OCI-LY7 (cell line): ENCODE data around the gene NHS. TPM values are rescaled to one million over a fixed set of nuclear protein-coding genes. Genes with fewer than 3 reads are reported as not detected.
"Not testable (repeated sequence)": the region's sequence is repeated elsewhere in the genome, so short reads cannot be mapped to it uniquely, and the experiment has no call there.

Source experiments
- BruUV-seq: library from RNA; stranded (reverse); fragments of 400-500 nt; replicated peaks from 2 replicates; lab custom pipeline; 2021; lab: Mats Ljungman, UMichigan
- CTCF ChIA-PET: fragments of 300-600 bp; sonication (Branson Sonifier 250); formaldehyde crosslinking; loops from one replicate; lab custom pipeline; 2022; ENCODE audit warnings: antibody characterized with exemption; ENCODE audit not compliant: unreplicated experiment; lab: Charles Lee
- POLR2A ChIA-PET: fragments of 300-600 bp; sonication (Branson Sonifier 250); formaldehyde crosslinking; loops from one replicate; lab custom pipeline; 2022; ENCODE audit warnings: antibody characterized with exemption; lab: Charles Lee
- DNase-seq: peaks from one replicate; pipeline ENCODE4 v3.0.0-alpha.2; 2015; ENCODE audit warnings: low spot score
- H2AFZ ChIP-seq: fragments of 200-600 bp; sonication (generic), shearing (Covaris generic); 2 replicates; pipeline ENCODE4 v1.6.1; 2014; ENCODE audit warnings: mild to moderate bottlenecking, antibody characterized with exemption, low read length, moderate library complexity
- H3K27ac ChIP-seq: fragments of 200-600 bp; sonication (generic); 2 replicates; pipeline ENCODE4 v1.5.1; 2014; ENCODE audit warnings: mixed run types, low read depth, mild to moderate bottlenecking, moderate library complexity, low read length, inconsistent platforms; ENCODE audit not compliant: poor library complexity, severe bottlenecking
- H3K36me3 ChIP-seq: fragments of 200-600 bp; sonication (generic); 2 replicates; pipeline ENCODE4 v1.6.1; 2014; ENCODE audit warnings: mild to moderate bottlenecking, antibody characterized with exemption, low read length, moderate library complexity, mixed read lengths; ENCODE audit not compliant: insufficient read depth
- H3K4me1 ChIP-seq: fragments of 200-600 bp; sonication (generic); 2 replicates; pipeline ENCODE4 v1.5.1; 2014; ENCODE audit warnings: mild to moderate bottlenecking, low read length; ENCODE audit not compliant: insufficient read depth, poor library complexity, severe bottlenecking
- H3K4me2 ChIP-seq: fragments of 200-600 bp; sonication (generic); 2 replicates; pipeline ENCODE4 v1.6.1; 2014; ENCODE audit warnings: mild to moderate bottlenecking, low read length
- H3K4me3 ChIP-seq: fragments of 200-600 bp; sonication (generic); 2 replicates; pipeline ENCODE4 v1.5.1; 2014; ENCODE audit warnings: mild to moderate bottlenecking, low read depth, low read length; ENCODE audit not compliant: poor library complexity, severe bottlenecking
- H3K79me2 ChIP-seq: fragments of 200-600 bp; sonication (generic); 2 replicates; pipeline ENCODE4 v1.6.1; 2016; ENCODE audit warnings: low read depth, mild to moderate bottlenecking, low read length, moderate library complexity, mixed read lengths; ENCODE audit not compliant: insufficient read depth
- H3K9me2 ChIP-seq: fragments of 200-600 bp; sonication (generic); 2 replicates; pipeline ENCODE4 v1.6.1; 2016; ENCODE audit warnings: mild to moderate bottlenecking, low read length, mixed read lengths; ENCODE audit not compliant: insufficient read depth
- H3K9me3 ChIP-seq: fragments of 200-600 bp; sonication (generic); 2 replicates; pipeline ENCODE4 v1.6.1; 2014; ENCODE audit warnings: mild to moderate bottlenecking, mixed run types, low read length, mixed read lengths
- H4K20me1 ChIP-seq: fragments of 200-600 bp; sonication (generic); 2 replicates; pipeline ENCODE4 v1.6.1; 2014; ENCODE audit warnings: mild to moderate bottlenecking, antibody characterized with exemption, low read length, moderate library complexity, mixed read lengths; ENCODE audit not compliant: insufficient read depth
- EZH2phosphoT487 ChIP-seq: fragments of 200-600 bp; sonication (generic); IDR thresholded peaks from 2 replicates; pipeline ENCODE4 v1.6.1; 2018; ENCODE audit warnings: low read depth, borderline replicate concordance, mild to moderate bottlenecking, mixed run types, antibody characterized with exemption, low read length, moderate library complexity, mixed read lengths
- intact Hi-C: fragments of 100-400 bp; cut with micrococcal nuclease; formaldehyde crosslinking; loops from one replicate; pipeline ENCODE4 v1.10.0; 2022; ENCODE audit not compliant: unreplicated experiment
- total RNA-seq, 2 experiments: library from RNA; depleted of rRNA in 1 of 2; stranded (reverse); fragments of >200 nt in 1 of 2; shearing (Covaris generic) in 1 of 2; gene quantifications; 2 replicates each; pipeline ENCODE4 v1.2.3, GENCODE V29; 2014 to 2022
- TF ChIP-seq, protein P1 (sequence below): fragments of 200-600 bp; sonication (generic); conservative IDR thresholded peaks from 2 replicates; pipeline ENCODE4 v1.5.1; 2014; ENCODE audit warnings: mild to moderate bottlenecking, antibody characterized with exemption, low read length, moderate library complexity, mixed read lengths

Gene NHS
- total RNA-seq, 2 experiments from 2014 or later, result not detected

DNA sequence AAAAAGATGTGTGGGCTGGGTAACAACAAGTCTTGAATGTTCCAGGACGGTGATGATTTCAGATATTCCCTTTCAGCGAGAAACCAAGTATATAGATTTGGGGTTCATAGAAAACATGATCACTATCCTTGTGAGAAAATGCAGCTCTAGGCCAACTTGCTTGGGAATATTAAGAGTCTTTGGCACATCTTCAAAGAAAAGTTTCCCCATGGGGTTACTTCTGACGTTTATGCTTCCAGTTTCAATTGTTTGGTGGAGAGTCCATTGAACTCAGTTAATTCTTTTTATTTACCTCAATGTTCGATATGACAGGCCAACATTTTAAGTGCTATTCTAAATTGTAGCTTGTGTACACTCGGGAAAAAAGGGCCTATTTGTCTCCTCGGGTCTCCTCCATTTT lies 126.7 kb downstream of the NHS start:
- Histone ChIP-seq H3K36me3 (no peaks in the 10 kb centered on the region), H3K27ac (no peak overlapping the region), H2AFZ (no peak overlapping the region), H3K4me2 (no peak overlapping the region), H4K20me1 (no peaks in the 10 kb centered on the region), H3K79me2 (no peaks in the 10 kb centered on the region), H3K9me3 (no peaks in the 10 kb centered on the region), H3K9me2 (no peaks in the 10 kb centered on the region), H3K4me1 (no peaks in the 10 kb centered on the region), H3K4me3 (no peak overlapping the region)
- BruUV-seq, result no TSS peak
- DNase-seq, result no peak
- ChIA-PET POLR2A (no interaction called here), CTCF (no interaction called here)
- intact Hi-C loops, result no loop called here
- TF ChIP-seq EZH2phosphoT487, result no peak
- TF ChIP-seq, protein P1, sequence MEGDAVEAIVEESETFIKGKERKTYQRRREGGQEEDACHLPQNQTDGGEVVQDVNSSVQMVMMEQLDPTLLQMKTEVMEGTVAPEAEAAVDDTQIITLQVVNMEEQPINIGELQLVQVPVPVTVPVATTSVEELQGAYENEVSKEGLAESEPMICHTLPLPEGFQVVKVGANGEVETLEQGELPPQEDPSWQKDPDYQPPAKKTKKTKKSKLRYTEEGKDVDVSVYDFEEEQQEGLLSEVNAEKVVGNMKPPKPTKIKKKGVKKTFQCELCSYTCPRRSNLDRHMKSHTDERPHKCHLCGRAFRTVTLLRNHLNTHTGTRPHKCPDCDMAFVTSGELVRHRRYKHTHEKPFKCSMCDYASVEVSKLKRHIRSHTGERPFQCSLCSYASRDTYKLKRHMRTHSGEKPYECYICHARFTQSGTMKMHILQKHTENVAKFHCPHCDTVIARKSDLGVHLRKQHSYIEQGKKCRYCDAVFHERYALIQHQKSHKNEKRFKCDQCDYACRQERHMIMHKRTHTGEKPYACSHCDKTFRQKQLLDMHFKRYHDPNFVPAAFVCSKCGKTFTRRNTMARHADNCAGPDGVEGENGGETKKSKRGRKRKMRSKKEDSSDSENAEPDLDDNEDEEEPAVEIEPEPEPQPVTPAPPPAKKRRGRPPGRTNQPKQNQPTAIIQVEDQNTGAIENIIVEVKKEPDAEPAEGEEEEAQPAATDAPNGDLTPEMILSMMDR, result no peak

DNA sequence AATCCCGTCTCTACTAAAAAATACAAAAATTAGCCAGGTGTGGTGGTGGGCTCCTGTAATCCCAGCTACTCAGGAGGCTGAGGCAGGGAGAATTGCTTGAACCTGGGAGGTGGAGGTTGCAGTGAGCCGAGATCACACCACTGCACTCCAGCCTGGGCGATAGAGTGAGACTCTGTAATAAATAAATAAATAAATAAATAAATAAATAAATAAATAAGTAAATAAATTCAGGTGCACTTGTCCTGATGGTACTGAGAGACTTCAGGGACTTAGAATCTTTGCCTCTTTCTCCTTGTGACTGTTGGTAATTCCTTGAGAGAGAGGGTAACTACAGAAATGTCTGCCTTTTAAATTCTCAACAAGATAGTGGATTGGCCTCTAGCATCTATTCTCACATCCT lies 131.4 kb downstream of the NHS start:
- H3K27ac ChIP-seq, H4K20me1 ChIP-seq, POLR2A ChIA-PET, H2AFZ ChIP-seq, H3K9me2 ChIP-seq, H3K4me1 ChIP-seq, H3K79me2 ChIP-seq, BruUV-seq, CTCF ChIA-PET, H3K9me3 ChIP-seq, H3K4me3 ChIP-seq, H3K36me3 ChIP-seq, DNase-seq, H3K4me2 ChIP-seq, intact Hi-C loops: not testable (repeated sequence)

DNA sequence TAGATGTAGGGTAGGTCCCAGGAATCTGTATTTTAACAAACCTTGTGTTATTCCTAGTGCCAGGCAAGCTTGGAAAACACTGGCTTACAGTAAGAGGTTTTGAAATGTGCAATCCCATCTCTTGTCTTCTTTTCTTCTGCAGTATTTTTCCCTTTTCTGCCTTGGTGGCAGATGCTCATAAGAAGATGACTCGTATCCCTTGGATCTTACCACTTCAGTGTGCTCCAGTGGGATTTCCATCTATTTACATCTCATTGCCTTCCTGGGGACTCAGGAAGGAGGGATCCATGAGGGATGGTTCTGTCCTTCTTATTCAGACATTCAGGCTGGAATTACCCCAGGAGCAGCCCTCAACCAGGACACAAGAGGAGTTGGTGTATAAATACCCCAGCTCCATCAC lies 136.6 kb downstream of the NHS start:
- H4K20me1 ChIP-seq, result no peaks in the 10 kb centered on the region
- H3K79me2 ChIP-seq, result no peaks in the 10 kb centered on the region
- H3K27ac ChIP-seq, result no peak overlapping the region
- ChIA-PET CTCF (no interaction called here), POLR2A (no interaction called here)
- no peak overlapping the region for H3K4me3 ChIP-seq
- no peaks in the 10 kb centered on the region for H3K36me3 ChIP-seq
- H3K4me2 ChIP-seq, result no peak overlapping the region
- DNase-seq, result no peak
- no peaks in the 10 kb centered on the region for H3K4me1 ChIP-seq
- no peak overlapping the region for H2AFZ ChIP-seq
- intact Hi-C loops, result no loop called here
- TF ChIP-seq EZH2phosphoT487, result no peak
- TF ChIP-seq, protein P1, result no peak
- H3K9me3 ChIP-seq, result no peaks in the 10 kb centered on the region
- H3K9me2 ChIP-seq, result no peaks in the 10 kb centered on the region
- no TSS peak for BruUV-seq
